Measurements from ENCODE around the gene LRRC75A. TPM values are rescaled to one million over a fixed set of nuclear protein-coding genes. Genes with fewer than 3 reads are reported as not detected.
A peak's percentile ranks its signal among the peaks of the same experiment; 100 is the strongest.

The LRRC75A gene
- polyA plus RNA-seq, 1 donor (not counting 4 experiments of a cell fraction or from before 2014, with no cell fraction given): not detected

GRCh38 chr17:16419074-16419928 is 72.7 kb downstream of the LRRC75A start:
- Histone ChIP-seq H3K79me2 (ENCODE audit: control insufficient read depth, insufficient read depth, low read length) (no peaks in the 10 kb centered on the region), H3K36me3 (ENCODE audit: control insufficient read depth in 2 of 2, extremely low read depth in 1 of 2, insufficient read depth in 2 of 2, low read length in 2 of 2) (no peaks in the 10 kb centered on the region), H3K4me2 (ENCODE audit: control insufficient read depth, extremely low read depth, insufficient read depth, low read depth, low read length) (peak overlapping the region; percentile 61), H2AFZ (ENCODE audit: control insufficient read depth, low read length) (no peak overlapping the region), H3K9me1 (ENCODE audit: control insufficient read depth, extremely low read depth, insufficient read depth, low read length) (peaks cover 5% of the 10 kb centered on the region), H3K4me1 (ENCODE audit: control insufficient read depth, extremely low read depth, insufficient read depth, low read length) (peaks cover 34% of the 10 kb centered on the region), H3K27me3 (ENCODE audit: control insufficient read depth, extremely low read depth, insufficient read depth, low read length) (no peaks in the 10 kb centered on the region), H3K27ac (ENCODE audit: control insufficient read depth, insufficient read depth, low read length) (peak overlapping the region; percentile 54), H3K4me3 (ENCODE audit: control insufficient read depth in 2 of 3, extremely low read depth in 1 of 3, insufficient read depth in 2 of 3, low read depth in 1 of 3, low read length in 3 of 3) (peak overlapping the region in 1 of 3 experiments; percentile 2), H3K9ac (ENCODE audit: control insufficient read depth, extremely low read depth, insufficient read depth, low read length) (peak overlapping the region; percentile 4), H4K20me1 (ENCODE audit: control insufficient read depth, extremely low read depth, insufficient read depth, low read length) (no peaks in the 10 kb centered on the region), H3K9me3 (ENCODE audit: control insufficient read depth, low read depth, low read length) (no peaks in the 10 kb centered on the region)
- dilution Hi-C loops (cut with MboI; ENCODE audit: extremely low pct_ligation_motif_present, low sequenced_read_pairs): no loop called here
- FAIRE-seq: peak; percentile 89
- peak; percentile 48 for DNase-seq (ENCODE audit: low read depth, low spot score)
- TF ChIP-seq CTCF (optimal IDR thresholded peaks at IDR 0.05 in 1 of 3, IDR thresholded peaks at IDR 0.05 in 1 of 3, conservative IDR thresholded peaks at IDR 0.05 in 1 of 3; ENCODE audit: extremely low read depth in 1 of 3, insufficient read depth in 2 of 3, low read length in 3 of 3): no peak
- TF ChIP-seq EZH2 (IDR thresholded peaks at IDR 0.05; ENCODE audit: low read length): no peak

GRCh38 chr17:16418685-16419068 is 73.3 kb downstream of the LRRC75A start:
- H3K9me3 ChIP-seq (ENCODE audit: control insufficient read depth, low read depth, low read length): no peaks in the 10 kb centered on the region
- no peaks in the 10 kb centered on the region for H3K36me3 ChIP-seq (ENCODE audit: control insufficient read depth in 2 of 2, extremely low read depth in 1 of 2, insufficient read depth in 2 of 2, low read length in 2 of 2)
- no peaks in the 10 kb centered on the region for H3K27me3 ChIP-seq (ENCODE audit: control insufficient read depth, extremely low read depth, insufficient read depth, low read length)
- peak overlapping the region; percentile 22 for H3K9ac ChIP-seq (ENCODE audit: control insufficient read depth, extremely low read depth, insufficient read depth, low read length)
- H3K9me1 ChIP-seq (ENCODE audit: control insufficient read depth, extremely low read depth, insufficient read depth, low read length): peaks cover 5% of the 10 kb centered on the region
- H2AFZ ChIP-seq (ENCODE audit: control insufficient read depth, low read length): no peak overlapping the region
- H3K4me1 ChIP-seq (ENCODE audit: control insufficient read depth, extremely low read depth, insufficient read depth, low read length): peaks cover 34% of the 10 kb centered on the region
- no peaks in the 10 kb centered on the region for H3K79me2 ChIP-seq (ENCODE audit: control insufficient read depth, insufficient read depth, low read length)
- no peak for FAIRE-seq
- peak overlapping the region; percentile 41 for H3K4me2 ChIP-seq (ENCODE audit: control insufficient read depth, extremely low read depth, insufficient read depth, low read depth, low read length)
- peak overlapping the region; percentile 5 for H3K27ac ChIP-seq (ENCODE audit: control insufficient read depth, insufficient read depth, low read length)
- H4K20me1 ChIP-seq (ENCODE audit: control insufficient read depth, extremely low read depth, insufficient read depth, low read length): no peaks in the 10 kb centered on the region
- no peak for DNase-seq (ENCODE audit: low read depth, low spot score)
- TF ChIP-seq CTCF (optimal IDR thresholded peaks at IDR 0.05 in 1 of 3, IDR thresholded peaks at IDR 0.05 in 1 of 3, conservative IDR thresholded peaks at IDR 0.05 in 1 of 3; ENCODE audit: extremely low read depth in 1 of 3, insufficient read depth in 2 of 3, low read length in 3 of 3) (no peak), EZH2 (IDR thresholded peaks at IDR 0.05; ENCODE audit: low read length) (no peak)
- dilution Hi-C loops (cut with MboI; ENCODE audit: extremely low pct_ligation_motif_present, low sequenced_read_pairs): no loop called here
- peak overlapping the region in 1 of 3 experiments; percentile 27 for H3K4me3 ChIP-seq (ENCODE audit: control insufficient read depth in 2 of 3, extremely low read depth in 1 of 3, insufficient read depth in 2 of 3, low read depth in 1 of 3, low read length in 3 of 3)

All from keratinocyte (primary cell).